HL-60 (cell line): ENCODE results near the gene GRP.

Experiments used
- DNase-seq, 2 experiments: peaks; one replicate each; pipeline ENCODE4 v3.0.0-alpha.2; 2010 to 2020; ENCODE audit warnings: low read depth in 1 of 2, low spot score in 1 of 2
- H3K27ac ChIP-seq: fragments of 250-450 bp; sonication (Bioruptor Pico); replicated peaks from 2 replicates; pipeline ENCODE4 v1.5.1; 2020; ENCODE audit warnings: mild to moderate bottlenecking, moderate library complexity
- H3K27me3 ChIP-seq: fragments of 250-450 bp; sonication (Bioruptor Pico); 2 replicates; pipeline ENCODE4 v1.5.1; 2021; ENCODE audit warnings: mild to moderate bottlenecking, moderate library complexity; ENCODE audit not compliant: insufficient read depth, poor library complexity, severe bottlenecking
- H3K4me3 ChIP-seq: replicated peaks from 2 replicates; pipeline ENCODE4 v1.5.1; 2011; ENCODE audit warnings: mild to moderate bottlenecking, control low read depth, low read length; ENCODE audit not compliant: insufficient read depth
- GABPA ChIP-seq: IDR thresholded peaks from 2 replicates; pipeline ENCODE4 v1.6.1; 2012; ENCODE audit warnings: low read depth
- POLR2AphosphoS5 ChIP-seq: IDR thresholded peaks from 2 replicates; pipeline ENCODE4 v1.6.1; 2012; ENCODE audit warnings: low read depth
- SPI1 ChIP-seq: IDR thresholded peaks from 2 replicates; pipeline ENCODE4 v1.6.1; 2012; ENCODE audit warnings: low read depth, mild to moderate bottlenecking, borderline replicate concordance
- TF ChIP-seq, protein P1 (sequence below): IDR thresholded peaks from one replicate; pipeline ENCODE4 v1.5.1; 2011; ENCODE audit warnings: low read length, control low read depth, inconsistent platforms; ENCODE audit not compliant: insufficient read depth
- TF ChIP-seq, protein P2 (sequence below): IDR thresholded peaks from 2 replicates; pipeline ENCODE4 v1.6.1; 2012; ENCODE audit warnings: low read depth; ENCODE audit not compliant: insufficient replicate concordance

GRP gene

GRCh38 chr18:59182673-59183072 is 37.3 kb upstream of the GRP start:
- no peak for DNase-seq
- TF ChIP-seq, protein P1, sequence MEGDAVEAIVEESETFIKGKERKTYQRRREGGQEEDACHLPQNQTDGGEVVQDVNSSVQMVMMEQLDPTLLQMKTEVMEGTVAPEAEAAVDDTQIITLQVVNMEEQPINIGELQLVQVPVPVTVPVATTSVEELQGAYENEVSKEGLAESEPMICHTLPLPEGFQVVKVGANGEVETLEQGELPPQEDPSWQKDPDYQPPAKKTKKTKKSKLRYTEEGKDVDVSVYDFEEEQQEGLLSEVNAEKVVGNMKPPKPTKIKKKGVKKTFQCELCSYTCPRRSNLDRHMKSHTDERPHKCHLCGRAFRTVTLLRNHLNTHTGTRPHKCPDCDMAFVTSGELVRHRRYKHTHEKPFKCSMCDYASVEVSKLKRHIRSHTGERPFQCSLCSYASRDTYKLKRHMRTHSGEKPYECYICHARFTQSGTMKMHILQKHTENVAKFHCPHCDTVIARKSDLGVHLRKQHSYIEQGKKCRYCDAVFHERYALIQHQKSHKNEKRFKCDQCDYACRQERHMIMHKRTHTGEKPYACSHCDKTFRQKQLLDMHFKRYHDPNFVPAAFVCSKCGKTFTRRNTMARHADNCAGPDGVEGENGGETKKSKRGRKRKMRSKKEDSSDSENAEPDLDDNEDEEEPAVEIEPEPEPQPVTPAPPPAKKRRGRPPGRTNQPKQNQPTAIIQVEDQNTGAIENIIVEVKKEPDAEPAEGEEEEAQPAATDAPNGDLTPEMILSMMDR: no peak
- TF ChIP-seq SPI1 (no peak), GABPA (no peak), POLR2AphosphoS5 (no peak)
- TF ChIP-seq, protein P2, sequence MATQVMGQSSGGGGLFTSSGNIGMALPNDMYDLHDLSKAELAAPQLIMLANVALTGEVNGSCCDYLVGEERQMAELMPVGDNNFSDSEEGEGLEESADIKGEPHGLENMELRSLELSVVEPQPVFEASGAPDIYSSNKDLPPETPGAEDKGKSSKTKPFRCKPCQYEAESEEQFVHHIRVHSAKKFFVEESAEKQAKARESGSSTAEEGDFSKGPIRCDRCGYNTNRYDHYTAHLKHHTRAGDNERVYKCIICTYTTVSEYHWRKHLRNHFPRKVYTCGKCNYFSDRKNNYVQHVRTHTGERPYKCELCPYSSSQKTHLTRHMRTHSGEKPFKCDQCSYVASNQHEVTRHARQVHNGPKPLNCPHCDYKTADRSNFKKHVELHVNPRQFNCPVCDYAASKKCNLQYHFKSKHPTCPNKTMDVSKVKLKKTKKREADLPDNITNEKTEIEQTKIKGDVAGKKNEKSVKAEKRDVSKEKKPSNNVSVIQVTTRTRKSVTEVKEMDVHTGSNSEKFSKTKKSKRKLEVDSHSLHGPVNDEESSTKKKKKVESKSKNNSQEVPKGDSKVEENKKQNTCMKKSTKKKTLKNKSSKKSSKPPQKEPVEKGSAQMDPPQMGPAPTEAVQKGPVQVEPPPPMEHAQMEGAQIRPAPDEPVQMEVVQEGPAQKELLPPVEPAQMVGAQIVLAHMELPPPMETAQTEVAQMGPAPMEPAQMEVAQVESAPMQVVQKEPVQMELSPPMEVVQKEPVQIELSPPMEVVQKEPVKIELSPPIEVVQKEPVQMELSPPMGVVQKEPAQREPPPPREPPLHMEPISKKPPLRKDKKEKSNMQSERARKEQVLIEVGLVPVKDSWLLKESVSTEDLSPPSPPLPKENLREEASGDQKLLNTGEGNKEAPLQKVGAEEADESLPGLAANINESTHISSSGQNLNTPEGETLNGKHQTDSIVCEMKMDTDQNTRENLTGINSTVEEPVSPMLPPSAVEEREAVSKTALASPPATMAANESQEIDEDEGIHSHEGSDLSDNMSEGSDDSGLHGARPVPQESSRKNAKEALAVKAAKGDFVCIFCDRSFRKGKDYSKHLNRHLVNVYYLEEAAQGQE: no peak
- Histone ChIP-seq H3K27me3 (no peaks in the 10 kb centered on the region), H3K27ac (no peak overlapping the region), H3K4me3 (no peak overlapping the region)

- Histone ChIP-seq H3K27ac (no peak overlapping the region), H3K27me3 (no peaks in the 10 kb centered on the region), H3K4me3 (no peak overlapping the region)
- DNase-seq: no peak
- TF ChIP-seq, protein P1: no peak
- TF ChIP-seq SPI1 (no peak), GABPA (no peak), POLR2AphosphoS5 (no peak)
- TF ChIP-seq, protein P2: no peak
These were observed 30.9 kb upstream of the GRP start for GRCh38 chr18:59189008-59189407.

DNA sequence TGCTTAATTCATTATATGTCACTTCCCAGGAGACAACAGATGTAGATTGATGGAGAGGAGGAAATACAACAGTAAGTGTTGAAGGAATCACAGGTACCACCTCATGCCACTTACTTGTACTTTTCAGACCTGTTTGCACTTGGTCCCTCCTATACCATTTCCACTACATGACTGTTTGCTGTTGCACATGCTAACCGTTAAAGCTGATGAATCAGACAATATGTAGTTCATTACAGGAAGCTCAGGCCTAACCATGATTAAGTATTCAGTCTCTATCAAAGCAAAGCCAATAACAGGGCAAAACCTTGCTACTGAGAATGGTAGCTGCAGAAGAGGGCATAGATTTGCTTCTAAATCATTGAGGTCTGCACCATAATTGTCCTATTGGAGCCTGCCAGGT is 30.2 kb upstream of the GRP start:
- TF ChIP-seq POLR2AphosphoS5 (no peak), GABPA (no peak)
- TF ChIP-seq, protein P2: no peak
- no peaks in the 10 kb centered on the region for H3K27me3 ChIP-seq
- no peak overlapping the region for H3K4me3 ChIP-seq
- no peak overlapping the region for H3K27ac ChIP-seq
- no peak for DNase-seq

DNA sequence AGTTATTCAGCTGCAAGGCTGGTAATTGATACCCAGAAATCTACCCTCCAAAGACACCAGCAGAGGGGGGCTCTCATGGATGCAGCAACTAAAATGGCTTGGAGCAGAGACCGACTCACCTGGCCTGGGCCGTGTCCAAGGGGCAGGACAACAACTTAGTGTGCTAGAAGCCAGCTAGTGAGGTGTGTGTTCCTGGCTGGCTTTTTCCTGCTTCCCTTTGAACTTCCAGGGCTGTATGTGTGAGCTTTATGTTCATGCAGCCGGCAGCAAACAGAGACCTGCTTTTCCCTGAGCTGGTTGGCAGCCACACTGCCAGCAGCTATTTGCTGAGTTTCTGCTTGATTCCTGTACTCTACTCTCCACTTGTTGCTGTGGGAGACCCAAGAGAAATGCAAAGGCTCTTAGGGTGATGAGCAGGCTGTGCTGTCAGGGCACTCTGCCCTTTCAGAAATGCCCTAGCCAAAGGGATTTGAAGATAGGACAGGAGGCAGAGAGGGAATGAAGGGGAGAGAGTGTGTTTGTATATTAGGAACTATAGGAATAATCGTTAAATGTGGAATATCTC is 23.7 kb upstream of the GRP start:
- Histone ChIP-seq H3K4me3 (no peak overlapping the region), H3K27ac (no peak overlapping the region), H3K27me3 (peaks cover 3% of the 10 kb centered on the region)
- TF ChIP-seq GABPA: no peak
- no peak for DNase-seq
